Body of pancreas (tissue), 4 donors: Measurements from ENCODE around the gene FGF6. TPM values are rescaled to one million over a fixed set of nuclear protein-coding genes. Genes with fewer than 3 reads are reported as not detected.

ENCODE experiments used
- ATAC-seq: fragments of 150-250 bp; one replicate; pipeline ENCODE4 v1.9.1; 2016
- DNase-seq, 4 donors: peaks; one replicate each; pipeline ENCODE4 v3.0.0-alpha.2; 2019
- H3K27ac ChIP-seq, 4 donors: fragments of 200-600 bp; sonication (generic); 1 replicate in 3 of 4; 2 replicates in 1 of 4; pipeline versions ENCODE4 v1.5.1 to v1.6.1; 2016 to 2019; ENCODE audit warnings: mild to moderate bottlenecking in 1 of 4, mixed read lengths in 1 of 4, moderate library complexity in 1 of 4
- H3K27me3 ChIP-seq, 2 donors: fragments of 200-600 bp; sonication (generic); one replicate each; pipeline ENCODE4 v1.6.0; 2016; ENCODE audit warnings: mild to moderate bottlenecking in 1 of 2
- H3K36me3 ChIP-seq, 2 donors: fragments of 200-600 bp; sonication (generic); replicated peaks in 1 of 2; 2 replicates each; pipeline ENCODE4 v1.5.1; 2016; ENCODE audit warnings: low read depth in 2 of 2; ENCODE audit not compliant: insufficient read depth in 1 of 2
- H3K4me1 ChIP-seq: fragments of 200-600 bp; sonication (generic); one replicate; pipeline ENCODE4 v1.6.0; 2016
- H3K4me3 ChIP-seq, 2 donors: fragments of 200-600 bp; sonication (generic); 1 replicate in 1 of 2; 2 replicates in 1 of 2; pipeline ENCODE4 v1.5.1; 2016 to 2019
- H3K9me3 ChIP-seq, 3 donors: fragments of 200-600 bp; sonication (generic); 1 replicate in 2 of 3; 2 replicates in 1 of 3; pipeline ENCODE4 v1.5.1; 2016
- CTCF ChIP-seq, 7 experiments: fragments of 450-650 bp in 4 of 7; fragments of 200-600 bp in 3 of 7; sonication (generic) in 3 of 7; IDR thresholded peaks; one replicate each; pipeline ENCODE4 v1.5.1; 2016 to 2019; ENCODE audit warnings: antibody characterized with exemption in 7 of 7
- POLR2A ChIP-seq, 3 donors: fragments of 450-650 bp; IDR thresholded peaks; one replicate each; pipeline ENCODE4 v1.6.1; 2016; ENCODE audit warnings: antibody characterized with exemption in 3 of 3, mild to moderate bottlenecking in 2 of 3
- WGBS, 2 donors: methylation state at CpG; one replicate each; pipeline ENCODE4 v1.1.5; 2017; 5-methylcytosine and 5-hydroxymethylcytosine counted together
- intact Hi-C: fragments of 100-400 bp; cut with DNase I; formaldehyde crosslinking; loops from one replicate; pipeline ENCODE4 v1.15.1; 2023
- total RNA-seq, 2 donors: library from RNA; depleted of rRNA; stranded (reverse); fragments of >200 nt; gene quantifications; one replicate each; pipeline ENCODE4 v1.1.0, GENCODE V29; 2016

FGF6 gene
- total RNA-seq, result not detected

- no peak for DNase-seq
These were observed at the start of gene FGF6 for GRCh38 chr12:4445156-4446101. TSS of gene FGF6 (minus strand) at chr12:4445815. CDS start at chr12:4445570, 245 bp downstream.

GRCh38 chr12:4490973-4491372, 45.4 kb upstream of the FGF6 start:
- intact Hi-C loops, result no loop called here
- Histone ChIP-seq H3K27me3 (no peaks in the 10 kb centered on the region), H3K4me3 (no peak overlapping the region), H3K4me1 (no peaks in the 10 kb centered on the region), H3K27ac (no peak overlapping the region), H3K36me3 (peaks cover 0 to 7% of the 10 kb centered on the region in 2 donors), H3K9me3 (no peaks in the 10 kb centered on the region)
- no peak for DNase-seq
- WGBS, 2 donors, result 50 to 61% methylated on average over 1 of the region's 1 CpG
- ATAC-seq, result no peak
- no peak for TF ChIP-seq CTCF (IDR thresholded peaks at IDR 0.05)
- no peak for TF ChIP-seq POLR2A (IDR thresholded peaks at IDR 0.05)

More at GRCh38 chr12:4445156-4446101, at the start of gene FGF6:
- no peak for TF ChIP-seq CTCF (IDR thresholded peaks at IDR 0.05)
- TF ChIP-seq POLR2A (IDR thresholded peaks at IDR 0.05), result no peak
- Histone ChIP-seq H3K4me3 (no peak within 1 kb of the TSS), H3K27ac (no peak within 1 kb of the TSS), H3K9me3 (no peaks in the 10 kb centered on the region), H3K27me3 (no peaks in the 10 kb centered on the region), H3K36me3 (no peaks in the 10 kb centered on the region), H3K4me1 (no peaks in the 10 kb centered on the region)
- ATAC-seq, result no peak
- intact Hi-C loops, result no loop called here
- 75 to 80% methylated on average over 38 to 41 of the region's 42 CpGs for WGBS, 2 donors

DNA sequence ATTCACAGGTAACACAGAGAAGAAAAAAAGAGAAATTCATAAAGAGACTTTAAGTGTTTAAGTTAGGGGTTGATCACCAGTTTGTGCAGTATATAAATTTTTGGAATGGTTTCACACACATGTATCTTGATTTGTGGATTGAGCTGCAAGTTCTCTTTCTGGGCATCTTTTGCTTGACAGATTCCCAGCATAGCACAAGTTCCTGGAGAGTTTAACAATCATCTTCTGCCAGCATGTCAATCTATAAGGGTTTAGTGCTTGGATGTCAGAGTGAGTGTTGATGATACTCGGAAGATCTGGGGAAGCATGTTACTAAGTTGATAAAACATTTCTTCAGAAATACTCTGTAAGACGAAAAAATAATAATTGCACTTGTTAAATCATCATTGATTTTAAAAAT, 43.9 kb upstream of the FGF6 start:
- Histone ChIP-seq H3K4me3 (no peak overlapping the region), H3K36me3 (peaks cover 0 to 7% of the 10 kb centered on the region in 2 donors), H3K9me3 (no peaks in the 10 kb centered on the region), H3K27ac (no peak overlapping the region), H3K27me3 (no peaks in the 10 kb centered on the region), H3K4me1 (no peaks in the 10 kb centered on the region)
- DNase-seq (no peak), ATAC-seq (no peak)
- intact Hi-C loops, result no loop called here
- TF ChIP-seq CTCF (IDR thresholded peaks at IDR 0.05) (no peak), POLR2A (IDR thresholded peaks at IDR 0.05) (no peak)
- WGBS, 2 donors, result 84 to 93% methylated on average over 2 of the region's 2 CpGs

DNA sequence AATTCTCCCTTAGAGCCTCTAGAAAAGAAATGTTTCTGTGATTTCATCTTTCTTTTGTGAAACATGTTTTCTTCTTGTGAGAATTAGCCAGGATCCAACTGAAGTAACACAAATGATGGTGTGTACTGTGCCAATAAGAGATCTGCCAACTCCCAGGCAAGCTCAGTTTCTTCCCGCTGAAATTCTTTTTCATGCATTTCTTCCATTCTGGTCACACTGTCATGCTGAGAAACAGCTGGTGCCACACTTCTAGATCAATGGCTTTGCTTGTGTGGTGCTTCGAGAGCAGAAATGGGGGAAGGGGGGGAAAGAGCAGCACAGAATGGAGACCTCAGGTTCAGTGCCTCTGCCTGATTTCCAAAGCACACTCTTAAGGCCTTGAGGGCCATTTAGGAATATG, 41.4 kb upstream of the FGF6 start:
- Histone ChIP-seq H3K36me3 (peaks cover 0 to 7% of the 10 kb centered on the region in 2 donors), H3K27me3 (no peaks in the 10 kb centered on the region), H3K4me1 (no peaks in the 10 kb centered on the region), H3K4me3 (no peak overlapping the region), H3K9me3 (no peaks in the 10 kb centered on the region), H3K27ac (no peak overlapping the region)
- ATAC-seq, result no peak
- no peak for TF ChIP-seq POLR2A (IDR thresholded peaks at IDR 0.05)
- TF ChIP-seq CTCF (IDR thresholded peaks at IDR 0.05), result no peak
- DNase-seq, result no peak
- intact Hi-C loops, result no loop called here
- 83 to 90% methylated on average over 2 of the region's 2 CpGs for WGBS, 2 donors
